Measurements from ENCODE around the gene MBP.

GRCh38 chr18:77181950-77182707, 49.5 kb upstream of the MBP start:
- TF ChIP-seq CTCF (IDR thresholded peaks at IDR 0.05; ENCODE audit: poor library complexity, severe bottlenecking) (no peak), POLR2AphosphoS5 (IDR thresholded peaks at IDR 0.05) (no peak), TAF1 (IDR thresholded peaks at IDR 0.05; ENCODE audit: low read depth) (no peak), EZH2 (IDR thresholded peaks at IDR 0.05; ENCODE audit: borderline replicate concordance, insufficient read depth, low read length, poor library complexity, severe bottlenecking) (no peak), EP300 (conservative IDR thresholded peaks at IDR 0.05; ENCODE audit: poor library complexity, severe bottlenecking) (peak; percentile 53), SMC3 (conservative IDR thresholded peaks at IDR 0.05; ENCODE audit: poor library complexity) (no peak), REST (IDR thresholded peaks at IDR 0.05; ENCODE audit: borderline replicate concordance) (no peak), RAD21 (conservative IDR thresholded peaks at IDR 0.05) (no peak), MXI1 (conservative IDR thresholded peaks at IDR 0.05; ENCODE audit: poor library complexity, severe bottlenecking) (no peak)

Data from neural cell (in vitro differentiated cells).